Ishikawa (cell line): ENCODE results near the gene KAT14.

Source experiments
- CEBPB ChIP-seq: IDR thresholded peaks from 2 replicates; pipeline ENCODE4 v1.6.1; 2012
- CREB1 ChIP-seq: IDR thresholded peaks from 2 replicates; pipeline ENCODE4 v1.6.1; 2012; ENCODE audit warnings: low read depth
- EGR1 ChIP-seq: IDR thresholded peaks from 2 replicates; pipeline ENCODE4 v1.6.1; 2012
- EP300 ChIP-seq: IDR thresholded peaks from 2 replicates; pipeline ENCODE4 v1.6.1; 2012; ENCODE audit warnings: borderline replicate concordance
- FOXM1 ChIP-seq: IDR thresholded peaks from 2 replicates; pipeline ENCODE4 v1.6.1; 2012; ENCODE audit warnings: low read depth, borderline replicate concordance
- NFIC ChIP-seq: IDR thresholded peaks from 2 replicates; pipeline ENCODE4 v1.6.1; 2012
- RAD21 ChIP-seq: IDR thresholded peaks from 2 replicates; pipeline ENCODE4 v1.6.1; 2012; ENCODE audit warnings: low read depth
- TAF1 ChIP-seq: IDR thresholded peaks from 2 replicates; pipeline ENCODE4 v1.6.1; 2012; ENCODE audit warnings: low read depth, mild to moderate bottlenecking
- TCF12 ChIP-seq: IDR thresholded peaks from 2 replicates; pipeline ENCODE4 v1.6.1; 2012; ENCODE audit warnings: low read depth
- TEAD4 ChIP-seq: IDR thresholded peaks from 2 replicates; pipeline ENCODE4 v1.6.1; 2012
- YY1 ChIP-seq: IDR thresholded peaks from 2 replicates; pipeline ENCODE4 v1.6.1; 2012; ENCODE audit warnings: low read depth
- ZBTB7A ChIP-seq: IDR thresholded peaks from 2 replicates; pipeline ENCODE4 v1.6.1; 2012; ENCODE audit warnings: low read depth
- TF ChIP-seq, protein P1 (sequence below): IDR thresholded peaks from 2 replicates; pipeline ENCODE4 v1.6.1; 2012; ENCODE audit warnings: low read depth, mild to moderate bottlenecking
- TF ChIP-seq, protein P2 (sequence below): IDR thresholded peaks from 2 replicates; pipeline ENCODE4 v1.6.1; 2012
- TF ChIP-seq, protein P3 (sequence below): IDR thresholded peaks from 2 replicates; pipeline ENCODE4 v1.6.1; 2012

The KAT14 gene

DNA sequence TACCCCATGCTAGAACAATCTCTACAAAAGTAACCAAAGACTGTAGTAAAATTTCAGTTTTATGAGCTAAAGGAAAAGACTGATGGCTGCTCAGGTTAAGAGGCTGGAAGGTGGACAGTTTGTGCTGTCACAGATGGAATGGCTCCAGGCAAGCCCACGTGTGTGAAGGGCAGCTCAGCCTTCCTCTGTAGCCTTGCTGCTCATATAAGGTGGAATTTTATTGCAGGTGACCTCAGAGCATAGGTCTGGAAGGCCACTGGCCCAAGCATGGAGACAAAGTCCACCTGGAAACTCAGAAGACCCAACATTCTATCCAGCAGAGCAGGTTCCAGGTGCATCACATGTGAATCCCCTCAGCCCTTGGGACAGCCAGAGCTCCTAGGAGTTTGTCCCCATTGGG, 53.6 kb downstream of the KAT14 start:
- TF ChIP-seq, protein P1, sequence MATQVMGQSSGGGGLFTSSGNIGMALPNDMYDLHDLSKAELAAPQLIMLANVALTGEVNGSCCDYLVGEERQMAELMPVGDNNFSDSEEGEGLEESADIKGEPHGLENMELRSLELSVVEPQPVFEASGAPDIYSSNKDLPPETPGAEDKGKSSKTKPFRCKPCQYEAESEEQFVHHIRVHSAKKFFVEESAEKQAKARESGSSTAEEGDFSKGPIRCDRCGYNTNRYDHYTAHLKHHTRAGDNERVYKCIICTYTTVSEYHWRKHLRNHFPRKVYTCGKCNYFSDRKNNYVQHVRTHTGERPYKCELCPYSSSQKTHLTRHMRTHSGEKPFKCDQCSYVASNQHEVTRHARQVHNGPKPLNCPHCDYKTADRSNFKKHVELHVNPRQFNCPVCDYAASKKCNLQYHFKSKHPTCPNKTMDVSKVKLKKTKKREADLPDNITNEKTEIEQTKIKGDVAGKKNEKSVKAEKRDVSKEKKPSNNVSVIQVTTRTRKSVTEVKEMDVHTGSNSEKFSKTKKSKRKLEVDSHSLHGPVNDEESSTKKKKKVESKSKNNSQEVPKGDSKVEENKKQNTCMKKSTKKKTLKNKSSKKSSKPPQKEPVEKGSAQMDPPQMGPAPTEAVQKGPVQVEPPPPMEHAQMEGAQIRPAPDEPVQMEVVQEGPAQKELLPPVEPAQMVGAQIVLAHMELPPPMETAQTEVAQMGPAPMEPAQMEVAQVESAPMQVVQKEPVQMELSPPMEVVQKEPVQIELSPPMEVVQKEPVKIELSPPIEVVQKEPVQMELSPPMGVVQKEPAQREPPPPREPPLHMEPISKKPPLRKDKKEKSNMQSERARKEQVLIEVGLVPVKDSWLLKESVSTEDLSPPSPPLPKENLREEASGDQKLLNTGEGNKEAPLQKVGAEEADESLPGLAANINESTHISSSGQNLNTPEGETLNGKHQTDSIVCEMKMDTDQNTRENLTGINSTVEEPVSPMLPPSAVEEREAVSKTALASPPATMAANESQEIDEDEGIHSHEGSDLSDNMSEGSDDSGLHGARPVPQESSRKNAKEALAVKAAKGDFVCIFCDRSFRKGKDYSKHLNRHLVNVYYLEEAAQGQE = no peak
- TF ChIP-seq RAD21 (no peak), FOXM1 (no peak), TEAD4 (no peak), EGR1 (no peak)

DNA sequence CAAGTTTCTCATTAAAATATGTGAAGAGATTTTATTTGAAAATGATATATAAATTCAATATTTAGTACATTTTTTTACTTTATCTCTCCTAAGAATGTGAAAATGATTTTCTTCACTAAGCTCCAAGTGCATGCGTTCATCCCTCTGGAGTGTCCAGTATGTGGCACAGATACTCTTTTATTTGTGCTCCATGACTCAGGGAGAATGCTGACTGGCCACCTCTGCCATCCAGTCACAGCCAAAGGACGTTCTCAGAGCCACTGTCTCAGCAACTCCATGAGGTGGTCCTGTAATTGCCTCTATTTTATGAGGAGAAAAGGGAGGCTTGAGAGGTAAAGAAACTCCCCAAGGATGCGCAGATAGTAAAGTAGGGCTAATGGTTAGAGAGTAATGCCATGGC, 58.3 kb downstream of the KAT14 start:
- TF ChIP-seq FOXM1 (no peak), RAD21 (no peak), TAF1 (no peak), NFIC (no peak), CEBPB (no peak), ZBTB7A (no peak), TCF12 (no peak), YY1 (no peak), TEAD4 (no peak)
- TF ChIP-seq, protein P1 = no peak
- TF ChIP-seq, protein P2, sequence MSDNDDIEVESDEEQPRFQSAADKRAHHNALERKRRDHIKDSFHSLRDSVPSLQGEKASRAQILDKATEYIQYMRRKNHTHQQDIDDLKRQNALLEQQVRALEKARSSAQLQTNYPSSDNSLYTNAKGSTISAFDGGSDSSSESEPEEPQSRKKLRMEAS = no peak

DNA sequence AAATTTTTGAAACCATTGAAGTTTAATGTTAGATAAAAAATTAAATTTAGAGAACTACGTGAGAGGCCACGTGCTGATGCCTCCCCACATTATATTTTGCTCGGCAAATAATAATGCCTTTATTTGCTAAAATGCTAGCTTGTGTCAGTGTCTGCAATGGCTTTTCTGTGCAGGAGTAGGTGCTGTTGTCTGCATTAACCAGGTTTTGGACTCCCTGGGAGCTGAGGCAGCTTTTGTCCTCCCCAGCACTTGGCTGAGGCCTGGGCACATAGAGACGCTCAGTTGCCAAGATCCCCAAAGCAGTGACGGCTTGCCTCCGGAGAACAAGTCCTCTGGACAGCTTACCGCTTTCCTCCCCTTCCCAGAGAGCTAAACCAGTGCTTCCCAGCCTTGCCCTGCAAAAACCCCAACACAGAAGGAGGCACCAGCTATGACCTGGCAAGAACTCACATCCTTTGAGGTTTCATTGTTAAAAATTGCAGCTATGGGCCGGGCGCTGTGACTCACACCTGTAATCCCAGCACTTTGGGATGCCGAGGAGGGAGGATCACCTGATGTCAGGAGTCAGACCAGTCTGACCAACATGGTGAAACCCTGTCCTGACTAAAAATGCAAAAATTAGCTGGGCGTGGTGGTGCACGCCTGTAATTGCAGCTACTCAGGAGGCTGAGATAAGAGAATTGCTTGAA, 59.9 kb downstream of the KAT14 start:
- TF ChIP-seq TEAD4 = peak; percentile 47; the same call in 1 of the 2 replicates
- TF ChIP-seq RAD21 = peak; percentile 43; the same call in 1 of the 2 replicates
- peak; percentile 70; the same call in 1 of the 2 replicates for TF ChIP-seq EP300
- TF ChIP-seq FOXM1 = no peak; the same call in 1 of the 2 replicates
- peak; percentile 40; the same call in 1 of the 2 replicates for TF ChIP-seq TCF12
- TF ChIP-seq EGR1 = no peak
- peak; percentile 55; the same call in 1 of the 2 replicates for TF ChIP-seq NFIC
- TF ChIP-seq, protein P1 = no peak
- TF ChIP-seq, protein P3, sequence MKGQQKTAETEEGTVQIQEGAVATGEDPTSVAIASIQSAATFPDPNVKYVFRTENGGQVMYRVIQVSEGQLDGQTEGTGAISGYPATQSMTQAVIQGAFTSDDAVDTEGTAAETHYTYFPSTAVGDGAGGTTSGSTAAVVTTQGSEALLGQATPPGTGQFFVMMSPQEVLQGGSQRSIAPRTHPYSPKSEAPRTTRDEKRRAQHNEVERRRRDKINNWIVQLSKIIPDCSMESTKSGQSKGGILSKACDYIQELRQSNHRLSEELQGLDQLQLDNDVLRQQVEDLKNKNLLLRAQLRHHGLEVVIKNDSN = peak; percentile 53

DNA sequence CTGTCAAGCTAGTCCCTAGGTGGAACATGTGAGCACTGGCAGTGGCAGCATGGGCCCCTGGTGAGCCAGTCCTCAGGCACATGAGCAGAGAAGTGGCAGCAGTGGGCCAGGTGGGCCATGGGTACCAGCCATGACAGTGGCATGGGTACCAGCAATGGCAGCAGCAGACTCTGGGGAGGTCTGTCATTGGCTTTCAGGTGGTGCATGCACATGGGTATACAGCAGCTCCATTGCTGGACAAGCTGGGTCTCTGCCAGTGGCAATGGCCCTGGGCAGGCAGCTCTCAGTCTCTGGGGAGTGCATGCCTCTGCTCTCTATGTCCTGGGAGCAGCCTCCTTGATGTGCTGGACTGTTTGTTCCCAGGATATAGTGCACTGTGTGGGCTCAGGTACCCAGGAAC, 65.3 kb downstream of the KAT14 start:
- TF ChIP-seq TEAD4 (no peak), CREB1 (no peak), TAF1 (no peak), CEBPB (no peak), ZBTB7A (no peak), FOXM1 (no peak)
- TF ChIP-seq, protein P2 = no peak

DNA sequence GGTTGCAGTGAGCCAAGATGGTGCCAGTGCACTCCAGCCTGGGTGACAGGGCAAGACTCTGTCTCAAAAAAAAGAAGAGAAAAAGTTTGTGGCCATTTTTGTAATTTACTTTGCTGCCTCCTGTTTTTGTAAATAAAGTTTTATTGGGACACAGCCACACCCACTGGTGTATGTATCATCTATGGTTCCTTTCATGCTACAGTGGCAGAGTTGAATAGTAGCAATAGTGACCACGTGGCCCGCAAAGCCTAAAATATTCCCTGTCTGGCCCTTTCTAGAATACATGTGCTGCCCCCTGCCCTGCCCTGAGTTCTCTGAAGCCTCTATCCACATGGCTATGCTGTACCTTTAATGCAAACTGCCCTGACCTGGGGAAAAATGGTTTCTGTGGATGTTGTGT, 75.3 kb downstream of the KAT14 start:
- TF ChIP-seq NFIC = no peak
- TF ChIP-seq ZBTB7A = no peak
- no peak for TF ChIP-seq TAF1
- no peak for TF ChIP-seq RAD21
- TF ChIP-seq, protein P2 = no peak
